HEK293 (cell line): ENCODE results near the gene PDLIM7.

Experiments
- CTCF ChIA-PET: fragments of 350-600 bp; formaldehyde crosslinking; extraction: SDS; loops from one replicate; lab custom pipeline; 2021; ENCODE audit warnings: antibody characterized with exemption; lab: Yijun Ruan, JAX
- POLR2A ChIA-PET: fragments of 300-600 bp; formaldehyde crosslinking; extraction: SDS; loops from one replicate; lab custom pipeline; 2020; ENCODE audit warnings: antibody characterized with exemption, inconsistent platforms; lab: Yijun Ruan, JAX
- H3K27ac ChIP-seq: fragments of 200-500 bp; sonication (Bioruptor generic); 2 replicates; pipeline ENCODE4 v1.5.1; 2014; ENCODE audit warnings: low read depth, low read length, control low read depth, inconsistent platforms; ENCODE audit errors: extremely low read depth
- H3K36me3 ChIP-seq, 2 experiments: fragments of 200-500 bp in 1 of 2; sonication (Bioruptor generic) in 1 of 2; 1 replicate in 1 of 2; 2 replicates in 1 of 2; pipeline ENCODE4 v1.5.1; 2014 to 2017; ENCODE audit warnings: inconsistent platforms in 2 of 2, low read length in 2 of 2; ENCODE audit not compliant: control insufficient read depth in 2 of 2, insufficient read depth in 1 of 2
- H3K4me1 ChIP-seq: fragments of 200-500 bp; sonication (Bioruptor generic); 2 replicates; pipeline ENCODE4 v1.5.1; 2014; ENCODE audit warnings: mild to moderate bottlenecking, low read length, inconsistent platforms; ENCODE audit not compliant: control insufficient read depth, insufficient read depth
- H3K4me3 ChIP-seq: 2 replicates; pipeline ENCODE4 v1.5.1; 2011; ENCODE audit warnings: low read depth, mild to moderate bottlenecking, control low read depth, low read length, moderate library complexity
- H3K9me3 ChIP-seq: fragments of 200-500 bp; sonication (Bioruptor generic); 2 replicates; pipeline ENCODE4 v1.5.1; 2014; ENCODE audit warnings: low read depth, low read length, inconsistent platforms; ENCODE audit not compliant: control insufficient read depth, insufficient read depth
- BCL11A ChIP-seq: fragments of 450-650 bp; formaldehyde crosslinking; IDR thresholded peaks from 2 replicates; pipeline ENCODE4 v1.5.1; 2016; ENCODE audit warnings: low read depth, missing biosample characterization, missing genetic modification characterization
- BCL6B ChIP-seq: fragments of 450-650 bp; formaldehyde crosslinking; IDR thresholded peaks from 2 replicates; pipeline ENCODE4 v1.5.1; 2017; ENCODE audit warnings: missing biosample characterization, missing genetic modification characterization
- KLF1 ChIP-seq: fragments of 450-650 bp; formaldehyde crosslinking; IDR thresholded peaks from 2 replicates; pipeline ENCODE4 v1.5.1; 2016; ENCODE audit warnings: missing biosample characterization, missing genetic modification characterization
- KLF17 ChIP-seq: fragments of 450-650 bp; formaldehyde crosslinking; IDR thresholded peaks from 2 replicates; pipeline ENCODE4 v1.5.1; 2016; ENCODE audit warnings: missing biosample characterization, missing genetic modification characterization
- SP7 ChIP-seq: fragments of 450-650 bp; formaldehyde crosslinking; IDR thresholded peaks from 2 replicates; pipeline ENCODE4 v1.5.1; 2016; ENCODE audit warnings: missing biosample characterization, missing genetic modification characterization
- ZNF138 ChIP-seq: fragments of 450-650 bp; formaldehyde crosslinking; IDR thresholded peaks from 2 replicates; pipeline ENCODE4 v1.5.1; 2016; ENCODE audit warnings: missing biosample characterization, missing genetic modification characterization, borderline replicate concordance
- ZNF148 ChIP-seq: fragments of 450-650 bp; formaldehyde crosslinking; IDR thresholded peaks from 2 replicates; pipeline ENCODE4 v1.5.0; 2017; ENCODE audit warnings: missing biosample characterization, missing genetic modification characterization, borderline replicate concordance
- ZNF23 ChIP-seq: fragments of 450-650 bp; formaldehyde crosslinking; IDR thresholded peaks from 2 replicates; pipeline ENCODE4 v1.5.1; 2016; ENCODE audit warnings: missing biosample characterization, missing genetic modification characterization, borderline replicate concordance
- ZNF26 ChIP-seq: fragments of 450-650 bp; formaldehyde crosslinking; IDR thresholded peaks from 2 replicates; pipeline ENCODE4 v1.5.1; 2016; ENCODE audit warnings: missing biosample characterization, missing genetic modification characterization
- ZNF324 ChIP-seq: fragments of 450-650 bp; formaldehyde crosslinking; IDR thresholded peaks from 2 replicates; pipeline ENCODE4 v1.5.1; 2016; ENCODE audit warnings: missing biosample characterization, missing genetic modification characterization
- ZNF501 ChIP-seq: fragments of 450-650 bp; formaldehyde crosslinking; IDR thresholded peaks from 2 replicates; pipeline ENCODE4 v1.5.1; 2016; ENCODE audit warnings: missing biosample characterization, missing genetic modification characterization
- ZNF518A ChIP-seq: fragments of 450-650 bp; formaldehyde crosslinking; conservative IDR thresholded peaks from 2 replicates; pipeline ENCODE4 v1.5.1; 2016; ENCODE audit warnings: low read depth, missing biosample characterization, missing genetic modification characterization
- ZNF548 ChIP-seq: fragments of 450-650 bp; formaldehyde crosslinking; IDR thresholded peaks from 2 replicates; pipeline ENCODE4 v1.5.1; 2016; ENCODE audit warnings: missing biosample characterization, missing genetic modification characterization
- ZNF561 ChIP-seq: fragments of 450-650 bp; IDR thresholded peaks from 2 replicates; pipeline ENCODE4 v1.5.1; 2018; ENCODE audit warnings: missing biosample characterization, missing genetic modification characterization, borderline replicate concordance
- ZNF596 ChIP-seq: fragments of 450-650 bp; IDR thresholded peaks from 2 replicates; pipeline ENCODE4 v1.5.0; 2018; ENCODE audit warnings: missing biosample characterization, mild to moderate bottlenecking, missing genetic modification characterization, moderate library complexity
- ZNF623 ChIP-seq: fragments of 450-650 bp; formaldehyde crosslinking; IDR thresholded peaks from 2 replicates; pipeline ENCODE4 v1.5.1; 2016; ENCODE audit warnings: missing biosample characterization, missing genetic modification characterization
- ZNF776 ChIP-seq: fragments of 450-650 bp; formaldehyde crosslinking; IDR thresholded peaks from 2 replicates; pipeline ENCODE4 v1.5.0; 2017; ENCODE audit warnings: missing biosample characterization, missing genetic modification characterization, borderline replicate concordance

PDLIM7 gene

GRCh38 chr5:177505075-177505474, 7.7 kb upstream of the PDLIM7 start:
- CTCF ChIA-PET, result interaction anchor here (0.5 to 1.2 kb wide), 4 partner anchors 49 to 557 kb away, joined by 3 to 6 read pairs (median 4); no protein-coding TSS in a partner anchor
- H3K27ac ChIP-seq, result no peak overlapping the region
- H3K4me3 ChIP-seq, result no peak overlapping the region
- H3K4me1 ChIP-seq, result no peaks in the 10 kb centered on the region
- no peaks in the 10 kb centered on the region for H3K9me3 ChIP-seq
- POLR2A ChIA-PET, result interaction anchor here (0.6 to 1.1 kb wide), 3 partner anchors 9 to 115 kb away, joined by 3 read pairs; no protein-coding TSS in a partner anchor
- H3K36me3 ChIP-seq, result peaks cover 0 to 13% of the 10 kb centered on the region in 2 experiments; a peak in 1 of 3 replicates
- TF ChIP-seq ZNF623 (no peak), KLF17 (tag by site-specific recombination) (no peak), ZNF776 (tag by site-specific recombination) (no peak), BCL11A (tag by site-specific recombination) (no peak), ZNF548 (tag by site-specific recombination) (no peak), SP7 (tag by site-specific recombination) (no peak), KLF1 (no peak), ZNF23 (no peak), BCL6B (tag by site-specific recombination) (no peak), ZNF561 (tag by site-specific recombination) (no peak), ZNF26 (tag by site-specific recombination) (no peak), ZNF148 (tag by site-specific recombination) (no peak), ZNF596 (tag by site-specific recombination) (no peak), ZNF518A (tag by site-specific recombination) (no peak), ZNF324 (tag by site-specific recombination) (no peak), ZNF138 (no peak), ZNF501 (tag by site-specific recombination) (no peak)
